Hepatocyte (in vitro differentiated cells): ENCODE data around the gene PXDN.
"Not testable (repeated sequence)": the region's sequence is repeated elsewhere in the genome, so short reads cannot be mapped to it uniquely, and the experiment has no call there.

Source experiments
- EZH2 ChIP-seq: fragments of 200-600 bp; sonication (generic); IDR thresholded peaks from 2 replicates; pipeline ENCODE4 v1.6.1; 2016; ENCODE audit warnings: antibody characterized with exemption, mild to moderate bottlenecking, borderline replicate concordance
- TF ChIP-seq, protein P1 (sequence below): fragments of 200-600 bp; sonication (generic); IDR thresholded peaks from 2 replicates; pipeline ENCODE4 v1.5.1; 2016; ENCODE audit warnings: antibody characterized with exemption, mild to moderate bottlenecking; ENCODE audit not compliant: poor library complexity

GRCh38 chr2:1621976-1622375, 122.3 kb downstream of the PXDN start:
- not testable (repeated sequence) for TF ChIP-seq EZH2
- TF ChIP-seq, protein P1, sequence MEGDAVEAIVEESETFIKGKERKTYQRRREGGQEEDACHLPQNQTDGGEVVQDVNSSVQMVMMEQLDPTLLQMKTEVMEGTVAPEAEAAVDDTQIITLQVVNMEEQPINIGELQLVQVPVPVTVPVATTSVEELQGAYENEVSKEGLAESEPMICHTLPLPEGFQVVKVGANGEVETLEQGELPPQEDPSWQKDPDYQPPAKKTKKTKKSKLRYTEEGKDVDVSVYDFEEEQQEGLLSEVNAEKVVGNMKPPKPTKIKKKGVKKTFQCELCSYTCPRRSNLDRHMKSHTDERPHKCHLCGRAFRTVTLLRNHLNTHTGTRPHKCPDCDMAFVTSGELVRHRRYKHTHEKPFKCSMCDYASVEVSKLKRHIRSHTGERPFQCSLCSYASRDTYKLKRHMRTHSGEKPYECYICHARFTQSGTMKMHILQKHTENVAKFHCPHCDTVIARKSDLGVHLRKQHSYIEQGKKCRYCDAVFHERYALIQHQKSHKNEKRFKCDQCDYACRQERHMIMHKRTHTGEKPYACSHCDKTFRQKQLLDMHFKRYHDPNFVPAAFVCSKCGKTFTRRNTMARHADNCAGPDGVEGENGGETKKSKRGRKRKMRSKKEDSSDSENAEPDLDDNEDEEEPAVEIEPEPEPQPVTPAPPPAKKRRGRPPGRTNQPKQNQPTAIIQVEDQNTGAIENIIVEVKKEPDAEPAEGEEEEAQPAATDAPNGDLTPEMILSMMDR = not testable (repeated sequence)
